Kasumi-1 (cell line): ENCODE results near the gene ARL9.

Source experiments
- DNase-seq, 2 experiments: peaks; one replicate each; lab custom pipeline; 2025; lab: John Stamatoyannopoulos, UW

The ARL9 gene

GRCh38 chr4:56531149-56531770 is 25.7 kb downstream of the ARL9 start:
- no peak for DNase-seq

DNA sequence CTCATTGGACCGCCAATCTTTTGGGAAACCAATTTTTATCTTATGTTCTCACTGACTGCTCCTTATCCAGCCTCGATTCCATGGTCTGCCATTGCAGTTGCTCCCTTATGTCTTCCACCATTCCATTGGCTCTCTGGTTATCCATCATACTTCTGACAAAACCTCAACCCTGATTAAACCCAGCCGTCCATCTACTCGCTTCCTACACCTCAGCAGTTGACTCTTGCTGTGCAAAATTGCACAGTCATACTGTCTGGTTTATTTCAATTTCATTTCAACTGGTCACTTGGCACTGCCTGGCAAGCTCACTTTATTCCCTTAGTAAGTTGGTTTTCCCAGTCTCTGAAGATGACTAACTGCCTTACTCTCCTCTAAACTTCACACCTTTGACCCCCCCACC is 26.2 kb downstream of the ARL9 start:
- no peak for DNase-seq

DNA sequence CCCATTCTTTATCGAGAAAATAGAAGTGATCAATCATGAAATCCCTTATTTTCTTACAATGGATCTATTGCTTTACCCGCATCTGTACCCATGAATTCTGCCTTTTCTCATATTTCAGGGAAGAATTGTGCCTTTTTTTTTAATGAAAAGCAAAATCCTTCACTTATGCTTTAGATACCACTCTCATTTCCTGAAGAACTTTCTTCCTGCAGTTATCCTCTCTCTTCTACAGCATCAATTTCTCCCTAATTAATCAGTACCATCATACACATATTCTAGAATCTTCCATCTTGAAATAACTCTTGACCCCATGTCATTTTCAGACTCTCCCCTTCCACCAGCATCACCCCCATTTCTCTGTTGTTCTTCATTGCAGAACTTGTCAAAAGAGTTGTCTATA is 26.6 kb downstream of the ARL9 start:
- DNase-seq: no peak

- DNase-seq: no peak
These were observed 30.3 kb downstream of the ARL9 start for GRCh38 chr4:56535915-56536314.

DNA sequence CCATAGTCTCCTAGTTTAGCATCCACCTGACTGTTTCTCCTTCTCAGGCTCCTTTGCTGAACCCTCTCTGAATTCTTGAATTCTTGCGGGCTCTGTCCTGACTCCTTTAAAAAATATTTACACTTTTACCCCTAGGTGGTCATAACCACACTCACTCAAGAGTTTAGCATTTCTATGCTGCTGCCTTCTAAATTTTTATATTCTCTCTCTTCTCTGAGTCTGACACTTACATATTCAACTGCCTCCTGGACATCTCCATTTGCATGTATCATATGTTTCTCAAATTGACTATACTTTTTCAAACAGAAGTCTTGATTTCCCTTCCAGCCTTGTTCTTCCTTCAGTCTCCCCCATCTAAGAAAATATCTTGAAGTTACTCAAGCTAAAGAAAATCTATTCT is 31.6 kb downstream of the ARL9 start:
- DNase-seq: no peak

DNA sequence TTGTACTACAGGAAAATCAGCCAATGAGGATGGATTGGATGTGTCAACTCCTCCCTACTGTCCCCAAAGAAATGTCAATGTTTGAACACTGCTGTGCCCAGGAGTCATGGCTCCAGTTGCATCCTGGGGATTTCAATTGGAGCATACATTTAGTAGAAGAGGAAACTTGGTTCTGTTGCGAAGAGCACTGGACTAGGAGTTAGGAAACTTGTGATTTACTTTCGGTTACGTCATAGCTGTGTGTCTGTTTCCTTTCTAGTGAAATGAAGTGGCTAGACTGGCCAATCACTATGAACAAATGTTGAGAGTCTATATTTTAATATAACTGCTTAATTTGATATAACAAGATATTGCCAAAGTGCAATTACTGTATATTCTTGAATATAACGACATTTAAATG is 35.2 kb downstream of the ARL9 start:
- no peak for DNase-seq

DNA sequence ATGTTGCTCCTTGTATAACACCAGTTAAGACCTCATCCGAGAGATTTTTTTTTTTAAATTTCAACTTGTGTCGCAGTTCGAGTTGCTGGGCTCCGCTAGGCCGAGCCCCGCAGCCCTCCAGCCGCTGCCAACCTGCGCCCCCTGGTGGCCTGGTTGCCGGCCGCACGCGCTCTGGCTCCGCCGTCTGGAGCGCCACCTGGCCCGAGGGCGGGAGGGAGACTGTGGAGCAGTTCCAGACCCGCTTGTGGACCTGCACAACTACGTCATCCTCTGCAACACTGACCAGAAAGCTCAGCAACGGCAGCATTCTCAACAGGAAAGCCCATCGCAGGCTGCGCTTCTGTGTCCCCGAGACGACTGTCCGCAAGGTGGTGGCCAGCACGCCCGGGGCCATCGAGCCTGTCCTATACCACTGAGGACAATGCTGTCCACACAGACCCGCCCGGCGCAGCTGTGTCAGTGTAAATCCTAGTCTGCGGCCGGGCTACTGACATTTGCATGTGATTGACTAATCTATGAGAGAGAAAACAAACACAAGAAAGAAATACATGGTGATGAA is 39.1 kb downstream of the ARL9 start:
- peak; percentile 93 to 94 for DNase-seq

GRCh38 chr4:56550642-56551041 is 45.1 kb downstream of the ARL9 start:
- DNase-seq: no peak

DNA sequence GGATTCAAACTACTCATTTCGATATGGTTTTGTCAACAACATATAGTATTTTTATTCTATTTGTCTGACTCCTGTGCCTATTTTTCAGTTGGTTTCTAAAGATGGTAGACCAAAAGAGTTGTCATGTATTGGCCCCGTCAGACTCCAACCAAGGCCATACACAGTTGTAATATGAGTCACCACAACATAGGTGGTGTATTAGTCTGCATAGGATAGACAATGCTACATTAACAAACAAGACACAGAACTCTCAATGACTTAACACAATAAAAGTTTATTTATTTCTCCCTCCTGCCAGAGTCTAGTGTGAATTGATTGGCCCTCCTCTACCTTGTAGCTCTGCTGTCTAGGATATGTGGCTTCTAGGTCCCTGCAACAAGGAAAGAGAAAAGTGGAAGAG is 45.9 kb downstream of the ARL9 start:
- no peak for DNase-seq

GRCh38 chr4:56552273-56552672 is 46.7 kb downstream of the ARL9 start:
- DNase-seq: no peak

DNA sequence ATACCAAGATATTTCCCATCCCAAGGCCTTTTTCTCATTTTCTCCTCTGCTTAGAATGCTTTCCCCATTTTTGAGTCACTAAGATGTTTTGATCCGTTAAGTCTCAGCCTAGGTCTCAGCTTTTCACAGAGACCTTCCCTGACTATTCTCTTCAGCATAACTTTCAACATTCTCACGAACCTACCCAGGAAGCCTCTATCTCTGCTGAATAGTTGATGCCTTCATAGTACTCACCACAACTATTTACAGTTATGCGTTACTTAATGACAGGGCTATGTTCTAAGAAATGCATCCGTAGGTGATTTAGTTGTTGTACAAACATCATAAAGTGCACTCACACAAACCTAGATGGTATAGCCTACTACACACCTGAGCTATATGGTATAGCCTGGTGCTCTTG is 64.5 kb downstream of the ARL9 start:
- DNase-seq: no peak
